Fibroblast of mammary gland (primary cell): Measurements from ENCODE around the gene FAM53C.
"Not testable (repeated sequence)": the region's sequence is repeated elsewhere in the genome, so short reads cannot be mapped to it uniquely, and the experiment has no call there.

Experiments
- DNase-seq: peaks from one replicate; pipeline ENCODE4 v3.0.0-alpha.2; 2010; ENCODE audit warnings: low read depth
- H3K4me3 ChIP-seq: 2 replicates; pipeline ENCODE4 v1.5.1; 2011; ENCODE audit warnings: low read depth, mild to moderate bottlenecking, low read length, moderate library complexity; ENCODE audit not compliant: control insufficient read depth
- CTCF ChIP-seq: conservative IDR thresholded peaks from 2 replicates; pipeline ENCODE4 v1.5.1; 2011; ENCODE audit warnings: low read depth, low read length, inconsistent platforms; ENCODE audit not compliant: control insufficient read depth, insufficient read depth

FAM53C gene

DNA sequence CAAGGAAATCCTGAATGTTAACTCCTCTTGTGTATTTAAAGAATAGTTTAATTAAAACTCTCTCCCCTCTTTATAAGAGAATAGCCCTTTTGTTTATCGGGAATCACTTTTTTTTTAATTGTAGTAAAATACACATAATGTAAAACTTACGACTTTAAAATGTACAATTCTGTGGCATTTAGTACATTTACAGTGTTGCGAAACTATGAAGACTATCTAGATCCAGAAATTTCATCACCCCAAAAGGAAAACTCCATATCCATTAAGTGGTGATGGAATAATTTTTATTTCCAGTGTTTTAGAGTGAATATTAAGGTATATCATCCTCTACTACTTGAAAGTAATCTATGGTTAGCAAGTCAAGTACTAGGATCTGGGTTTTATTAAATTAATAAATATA lies 51.3 kb downstream of the FAM53C start:
- TF ChIP-seq CTCF: no peak
- H3K4me3 ChIP-seq: no peak overlapping the region
- DNase-seq: no peak

GRCh38 chr5:138389911-138390310 lies 51.8 kb downstream of the FAM53C start:
- H3K4me3 ChIP-seq, DNase-seq: not testable (repeated sequence)

- DNase-seq: no peak
- H3K4me3 ChIP-seq: no peak overlapping the region
- TF ChIP-seq CTCF: no peak
Observed at GRCh38 chr5:138391859-138392386, 53.9 kb downstream of the FAM53C start.
